ENCODE data around the gene ATP8B3. TPM values are rescaled to one million over a fixed set of nuclear protein-coding genes. Genes with fewer than 3 reads are reported as not detected.

Gene ATP8B3
- total RNA-seq, 1 donor from 2014 or later, result 3.0 TPM

- Histone ChIP-seq H3K4me2 (ENCODE audit: low read length) (no peak overlapping the region), H3K4me1 (ENCODE audit: insufficient read depth, low read length) (no peaks in the 10 kb centered on the region), H3K79me2 (ENCODE audit: insufficient read depth, low read length) (no peaks in the 10 kb centered on the region), H4K20me1 (ENCODE audit: insufficient read depth, low read length) (no peaks in the 10 kb centered on the region), H3K27me3 (ENCODE audit: insufficient read depth, low read length) (no peaks in the 10 kb centered on the region), H3K9ac (ENCODE audit: low read length) (no peak overlapping the region), H2AFZ (ENCODE audit: low read depth, low read length) (peak overlapping the region; percentile 4), H3K27ac (ENCODE audit: low read depth, low read length) (no peak overlapping the region), H3K36me3 (ENCODE audit: insufficient read depth, low read length) (no peaks in the 10 kb centered on the region), H3K4me3 (ENCODE audit: insufficient read depth, low read depth, low read length) (no peak overlapping the region), H3K9me3 (ENCODE audit: insufficient read depth, low read depth, low read length) (no peaks in the 10 kb centered on the region)
- H3K36me3 Mint-ChIP-seq (ENCODE audit: low read depth, unreplicated experiment), result no peaks in the 10 kb centered on the region
- TF ChIP-seq CTCF (IDR thresholded peaks at IDR 0.05; ENCODE audit: insufficient read depth, low read depth, low read length), result no peak
- TF ChIP-seq EZH2 (IDR thresholded peaks at IDR 0.05; ENCODE audit: insufficient read depth, low read length), result no peak
- no peaks in the 10 kb centered on the region for H3K9me3 Mint-ChIP-seq (ENCODE audit: unreplicated experiment)
- H3K4me3 Mint-ChIP-seq (ENCODE audit: unreplicated experiment), result no peak overlapping the region
- DNase-seq (ENCODE audit: low read depth) (no peak), FAIRE-seq (no peak)
- H3K4me1 Mint-ChIP-seq (ENCODE audit: low read depth, unreplicated experiment), result no peaks in the 10 kb centered on the region
- H3K27ac Mint-ChIP-seq (ENCODE audit: unreplicated experiment), result no peak overlapping the region
- H3K27me3 Mint-ChIP-seq (ENCODE audit: low read depth, unreplicated experiment), result peaks cover 6% of the 10 kb centered on the region
Observed at GRCh38 chr19:1794424-1795172, 17.5 kb downstream of the ATP8B3 start.

GRCh38 chr19:1791879-1792278 is 20.2 kb downstream of the ATP8B3 start:
- Mint-ChIP-seq H3K27me3 (ENCODE audit: low read depth, unreplicated experiment) (peaks cover 21% of the 10 kb centered on the region), H3K27ac (ENCODE audit: unreplicated experiment) (no peak overlapping the region), H3K4me3 (ENCODE audit: unreplicated experiment) (no peak overlapping the region), H3K36me3 (ENCODE audit: low read depth, unreplicated experiment) (no peaks in the 10 kb centered on the region), H3K4me1 (ENCODE audit: low read depth, unreplicated experiment) (no peaks in the 10 kb centered on the region), H3K9me3 (ENCODE audit: unreplicated experiment) (no peaks in the 10 kb centered on the region)
- FAIRE-seq (no peak), DNase-seq (ENCODE audit: low read depth) (no peak)
- Histone ChIP-seq H3K79me2 (ENCODE audit: insufficient read depth, low read length) (no peaks in the 10 kb centered on the region), H3K4me3 (ENCODE audit: insufficient read depth, low read depth, low read length) (no peak overlapping the region), H3K36me3 (ENCODE audit: insufficient read depth, low read length) (no peaks in the 10 kb centered on the region), H3K4me2 (ENCODE audit: low read length) (no peak overlapping the region), H3K9ac (ENCODE audit: low read length) (no peak overlapping the region), H3K4me1 (ENCODE audit: insufficient read depth, low read length) (no peaks in the 10 kb centered on the region), H3K27ac (ENCODE audit: low read depth, low read length) (no peak overlapping the region), H2AFZ (ENCODE audit: low read depth, low read length) (no peak overlapping the region), H4K20me1 (ENCODE audit: insufficient read depth, low read length) (no peaks in the 10 kb centered on the region), H3K27me3 (ENCODE audit: insufficient read depth, low read length) (peaks cover 5% of the 10 kb centered on the region), H3K9me3 (ENCODE audit: insufficient read depth, low read depth, low read length) (no peaks in the 10 kb centered on the region)
- TF ChIP-seq EZH2 (IDR thresholded peaks at IDR 0.05; ENCODE audit: insufficient read depth, low read length), result no peak
- no peak for TF ChIP-seq CTCF (IDR thresholded peaks at IDR 0.05; ENCODE audit: insufficient read depth, low read depth, low read length)
